ENCODE measurements around the gene COL8A1.
"Not testable (repeated sequence)": the region's sequence is repeated elsewhere in the genome, so short reads cannot be mapped to it uniquely, and the experiment has no call there.

The COL8A1 gene

DNA sequence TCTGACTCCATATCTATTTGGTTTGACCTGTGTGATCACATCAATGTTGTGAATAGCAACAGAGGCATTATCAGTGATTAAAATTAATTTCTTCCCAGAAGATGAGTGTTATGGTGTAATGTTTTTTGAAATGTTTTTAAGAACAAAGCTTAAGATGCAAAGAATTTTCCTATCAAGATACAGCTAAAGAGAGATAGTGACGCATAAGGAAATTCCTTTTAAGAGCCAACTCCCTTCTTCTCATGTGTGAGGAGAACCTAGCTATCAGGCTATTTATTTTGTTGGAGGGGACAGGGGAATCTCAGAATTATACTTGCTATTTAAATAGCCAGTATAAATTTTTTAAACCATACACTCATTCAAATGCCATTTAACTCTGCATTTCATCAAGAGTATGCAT, 71.3 kb downstream of the COL8A1 start:
- no peak for DNase-seq (ENCODE audit: low spot score)

GRCh38 chr3:99710094-99710493, 71.7 kb downstream of the COL8A1 start:
- DNase-seq (ENCODE audit: low spot score): no peak

- DNase-seq (ENCODE audit: low spot score): no peak
Observed at GRCh38 chr3:99711351-99711750, 73.0 kb downstream of the COL8A1 start.

GRCh38 chr3:99712291-99712954, 74.0 kb downstream of the COL8A1 start:
- no peak for DNase-seq (ENCODE audit: low spot score)

GRCh38 chr3:99713440-99713839, 75.0 kb downstream of the COL8A1 start:
- no peak for DNase-seq (ENCODE audit: low spot score)

DNA sequence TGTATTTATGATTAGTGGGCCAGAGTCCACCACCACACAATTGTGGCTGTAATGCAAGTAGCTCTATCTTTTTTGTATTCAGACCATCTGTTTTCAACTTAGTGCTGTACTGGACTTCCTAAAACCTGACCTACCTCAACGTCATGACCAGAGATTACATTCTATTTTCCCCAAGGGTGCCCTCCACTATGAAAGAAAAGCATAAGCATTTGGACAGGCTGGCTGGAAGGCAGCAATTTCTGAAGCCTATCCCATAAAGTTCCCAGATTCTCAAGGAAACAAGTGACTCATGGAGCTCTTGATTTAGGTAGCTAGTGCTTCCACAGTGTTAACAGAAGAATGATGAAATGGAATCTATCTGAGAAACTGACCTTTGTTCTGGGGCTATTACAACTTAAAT, 75.8 kb downstream of the COL8A1 start:
- no peak for DNase-seq (ENCODE audit: low spot score)

GRCh38 chr3:99714575-99714974, 76.2 kb downstream of the COL8A1 start:
- no peak for DNase-seq (ENCODE audit: low spot score)

- DNase-seq (ENCODE audit: low spot score): no peak
Observed at GRCh38 chr3:99716463-99716995, 78.1 kb downstream of the COL8A1 start.

DNA sequence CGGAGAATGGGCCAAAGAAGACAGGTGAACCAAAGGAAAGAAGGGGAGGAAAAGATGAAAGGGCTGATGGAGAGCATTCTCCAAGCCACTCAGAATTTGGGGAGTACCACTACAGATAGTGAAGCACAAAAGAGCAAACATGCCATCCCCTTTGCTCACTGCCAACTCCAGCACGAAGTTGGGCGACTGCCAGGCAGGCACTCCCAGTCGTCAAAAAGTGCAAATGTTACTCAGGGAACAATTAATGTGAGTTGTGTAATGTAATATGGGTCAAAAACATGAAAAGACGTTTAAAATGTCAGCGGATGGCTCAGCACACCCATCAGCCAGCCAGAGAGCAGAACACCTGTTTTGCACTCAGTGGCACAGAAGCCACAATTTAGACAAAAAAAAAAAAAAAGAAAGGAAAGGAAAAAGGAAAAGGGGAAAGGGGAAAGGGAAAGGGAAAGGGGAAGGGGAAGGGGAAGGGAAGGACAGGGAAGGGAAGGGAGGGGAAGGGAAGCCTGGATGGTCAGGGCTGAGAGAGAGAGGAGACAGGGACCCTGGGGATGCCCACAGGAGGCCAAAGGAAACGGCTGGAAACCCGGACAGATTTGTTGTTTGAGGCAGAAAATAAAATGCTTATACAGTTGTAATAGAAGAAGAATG, 82.7 kb downstream of the COL8A1 start:
- DNase-seq (ENCODE audit: low spot score): no peak

- no peak for DNase-seq (ENCODE audit: low spot score)
Observed at GRCh38 chr3:99721633-99722007, 83.2 kb downstream of the COL8A1 start.

DNA sequence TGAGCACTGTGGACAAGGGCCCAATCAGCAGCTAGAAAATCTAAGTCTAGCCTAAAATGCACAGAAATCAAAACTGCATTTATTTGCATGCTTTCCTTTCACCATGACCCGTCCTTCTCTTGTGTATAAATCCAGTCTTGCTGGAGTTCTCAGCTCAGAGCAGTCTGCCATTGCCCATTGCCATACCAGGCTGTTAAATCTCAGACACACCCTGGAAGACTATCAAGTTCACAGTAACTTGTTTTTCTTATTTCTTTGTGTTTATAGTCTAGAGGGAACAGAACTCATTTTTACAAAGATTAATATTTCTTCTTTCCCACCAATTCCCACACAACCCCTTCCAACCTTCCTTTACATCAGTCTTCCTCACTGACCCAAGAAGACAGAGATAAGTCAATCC, 85.9 kb downstream of the COL8A1 start:
- DNase-seq (ENCODE audit: low spot score): no peak

DNA sequence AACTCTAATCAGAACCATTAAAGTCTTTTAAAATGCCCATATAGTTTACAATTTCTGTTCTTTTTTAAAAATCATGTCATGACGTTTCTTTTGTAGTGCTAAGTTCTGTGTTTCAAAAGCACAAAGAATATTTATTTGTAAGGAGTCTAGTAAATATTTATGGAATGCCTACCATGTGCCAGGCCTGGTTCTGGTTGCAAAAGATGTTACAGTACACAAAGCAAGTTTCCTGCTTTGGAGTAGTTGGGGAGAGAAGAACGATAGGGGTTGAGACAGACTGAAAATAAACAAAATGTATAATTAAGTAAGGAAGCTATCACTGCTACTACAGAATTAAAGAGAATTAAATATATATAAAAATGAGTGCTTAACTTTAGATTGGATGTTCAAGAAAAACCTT, 92.5 kb downstream of the COL8A1 start:
- no peak for DNase-seq (ENCODE audit: low spot score)

GRCh38 chr3:99731499-99731898, 93.1 kb downstream of the COL8A1 start:
- DNase-seq (ENCODE audit: low spot score): no peak

DNA sequence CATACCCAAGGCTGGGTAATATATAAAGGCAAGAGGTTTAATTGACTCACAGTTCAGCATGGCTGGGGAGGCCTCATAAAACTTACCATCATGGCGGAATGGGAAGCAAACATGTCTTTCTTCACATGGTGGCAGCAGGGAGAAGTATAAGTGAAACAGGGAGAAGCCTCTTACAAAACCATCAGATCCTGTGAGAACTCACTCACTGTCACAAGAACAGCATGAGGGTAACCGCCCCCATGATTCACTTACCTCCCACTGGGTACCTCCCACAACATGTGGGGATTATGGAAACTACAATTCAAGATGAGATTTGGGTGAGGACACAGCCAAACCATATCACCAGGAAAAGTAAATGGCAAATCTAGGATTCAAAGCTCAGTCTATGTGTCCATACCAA, 102.0 kb downstream of the COL8A1 start:
- not testable (repeated sequence) for DNase-seq (ENCODE audit: low spot score)

DNA sequence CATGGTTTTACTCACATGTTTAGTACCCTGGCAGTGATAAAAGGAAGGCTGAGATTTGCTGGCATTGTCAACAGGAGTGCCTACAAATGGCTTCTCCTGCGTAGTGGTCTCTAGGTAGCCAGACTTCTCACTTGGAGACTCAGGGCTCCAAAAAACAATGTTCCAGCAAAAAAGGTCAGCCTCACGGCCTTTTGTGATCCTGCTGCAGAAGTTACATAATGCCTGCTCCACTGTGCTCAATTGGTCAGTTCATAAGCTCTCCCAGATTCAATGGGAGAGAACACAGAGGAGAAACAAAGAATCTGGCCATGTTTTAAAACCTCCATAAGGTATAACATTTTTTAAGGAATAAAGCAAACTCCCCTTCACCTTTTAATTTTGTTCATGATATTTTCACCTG, 103.2 kb downstream of the COL8A1 start:
- no peak for DNase-seq (ENCODE audit: low spot score)

DNA sequence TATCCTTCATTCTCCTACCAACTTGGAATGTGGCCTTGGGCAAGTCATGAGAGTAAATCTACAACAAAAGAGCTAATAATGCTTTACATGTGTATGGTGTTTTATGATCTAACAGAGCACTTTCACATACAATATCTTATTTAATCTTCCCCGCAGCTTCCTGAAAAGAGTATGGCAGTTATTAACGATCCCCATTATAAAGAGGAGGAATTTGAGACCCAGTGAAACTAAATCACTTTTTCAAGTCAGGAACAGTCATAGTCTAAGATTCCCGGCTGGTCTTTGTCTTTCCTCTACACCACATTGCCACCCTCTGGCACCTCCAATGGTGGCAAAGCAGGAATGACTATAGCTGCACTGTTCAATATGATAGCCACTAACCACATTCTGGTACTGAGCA, 109.5 kb downstream of the COL8A1 start:
- DNase-seq (ENCODE audit: low spot score): no peak

DNA sequence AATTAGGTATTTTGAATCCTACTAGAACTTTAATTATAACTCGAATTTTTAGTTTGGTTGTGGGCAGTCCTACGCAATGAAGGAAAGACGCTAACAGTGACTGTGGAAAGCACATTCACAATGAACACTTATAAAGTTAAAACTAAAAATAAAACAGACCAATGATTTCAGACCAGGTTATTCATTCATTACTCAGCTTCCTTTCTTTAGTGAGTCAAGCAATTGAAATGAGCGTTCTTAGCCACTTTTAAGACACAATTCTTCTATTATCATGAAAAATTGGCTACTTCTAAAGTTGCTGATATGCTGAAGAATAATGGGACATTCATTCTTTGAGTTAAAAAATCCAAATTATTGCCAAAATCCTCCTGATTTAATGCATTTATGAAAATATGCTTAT, 113.3 kb downstream of the COL8A1 start:
- no peak for DNase-seq (ENCODE audit: low spot score)

DNA sequence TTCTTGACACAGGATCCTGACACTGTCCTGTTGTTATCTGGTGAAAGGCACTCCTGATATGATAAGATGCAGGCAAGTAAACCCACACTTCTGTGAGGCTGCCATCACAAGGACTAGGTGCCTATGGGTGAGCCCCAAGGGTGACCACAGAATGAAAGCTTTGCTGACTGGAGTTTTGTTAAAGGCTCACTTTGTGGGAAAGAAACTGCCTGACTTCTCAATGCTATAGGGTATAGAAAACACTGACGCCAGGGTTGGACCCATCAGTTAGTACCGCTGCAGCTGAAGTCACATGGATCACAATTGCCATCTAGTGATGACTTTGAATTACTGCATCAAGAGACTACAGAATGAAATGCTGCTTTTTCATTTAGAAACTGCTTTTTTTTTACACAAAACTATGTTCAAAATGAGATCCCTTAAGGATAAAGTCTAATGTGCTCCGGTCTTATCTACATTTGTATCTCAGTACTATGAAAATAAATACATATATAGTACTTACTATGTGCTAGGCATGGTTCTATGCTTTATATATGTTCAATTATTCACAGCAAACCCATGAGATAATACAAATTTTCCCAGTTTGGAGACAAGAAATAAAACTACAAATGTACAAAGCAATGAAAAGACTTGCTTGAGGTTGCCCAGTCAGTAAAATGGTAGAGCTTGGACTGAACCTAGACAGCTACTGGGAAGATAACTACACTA, 115.0 kb downstream of the COL8A1 start:
- peak; percentile 52 for DNase-seq (ENCODE audit: low spot score)

DNA sequence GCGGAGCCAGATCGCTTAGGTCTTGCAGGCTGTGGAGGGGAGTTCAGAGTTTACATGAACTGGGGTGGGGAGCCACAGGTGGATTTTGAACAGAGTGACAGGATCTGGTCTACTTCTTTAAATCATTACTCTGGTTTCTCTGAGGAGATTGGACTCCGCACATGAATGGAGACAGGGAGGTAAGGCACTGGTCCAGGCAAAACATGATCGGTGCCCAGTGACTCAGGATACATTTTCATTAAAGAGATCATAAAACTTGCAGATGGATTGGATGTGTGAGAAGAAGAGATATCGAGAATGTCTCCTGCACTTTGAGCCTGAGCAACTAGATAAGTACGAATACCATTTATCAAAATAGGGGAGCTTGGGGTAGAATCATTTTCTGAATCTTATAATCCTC, 117.4 kb downstream of the COL8A1 start:
- no peak for DNase-seq (ENCODE audit: low spot score)

DNA sequence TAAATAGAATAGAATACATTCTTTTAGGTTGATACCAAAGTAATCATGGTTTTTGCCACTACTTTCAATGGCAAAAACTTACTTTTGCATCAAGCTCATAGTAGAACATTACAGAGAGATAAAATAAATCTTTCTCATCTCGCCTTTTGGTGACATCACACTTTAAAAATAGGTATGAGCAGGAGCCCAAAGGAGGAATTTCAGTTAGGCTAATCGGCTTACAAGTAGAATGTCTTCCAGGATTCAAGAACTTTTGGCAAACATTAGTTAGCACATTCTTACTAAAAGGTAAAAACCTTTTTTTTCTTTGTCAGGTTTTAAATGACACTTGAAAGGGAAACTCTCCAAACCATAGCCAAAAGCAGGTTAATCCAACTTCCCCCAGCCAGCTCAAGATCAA, 119.6 kb downstream of the COL8A1 start:
- DNase-seq (ENCODE audit: low spot score): no peak

- no peak for DNase-seq (ENCODE audit: low spot score)
Observed at GRCh38 chr3:99758502-99759177, 120.2 kb downstream of the COL8A1 start.

DNA sequence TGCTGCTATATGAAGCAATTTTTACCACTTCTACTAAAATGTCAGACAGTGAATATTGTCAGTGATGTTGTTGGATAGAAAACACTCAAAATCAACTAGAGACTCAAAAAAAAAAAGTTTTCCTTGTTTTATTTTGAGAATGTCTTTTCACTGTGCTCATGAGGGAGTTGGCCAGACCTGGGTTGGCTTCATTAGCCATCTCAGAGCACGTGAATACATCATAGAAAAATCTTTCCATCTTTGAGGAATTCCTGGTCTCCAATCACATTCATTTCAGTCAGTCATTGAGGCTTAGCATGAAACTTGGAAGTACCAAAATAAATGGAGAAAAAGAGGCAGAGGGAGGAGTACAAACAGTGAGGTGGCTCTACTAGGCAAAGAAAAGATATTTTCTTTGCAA, 121.6 kb downstream of the COL8A1 start:
- no peak for DNase-seq (ENCODE audit: low spot score)

DNA sequence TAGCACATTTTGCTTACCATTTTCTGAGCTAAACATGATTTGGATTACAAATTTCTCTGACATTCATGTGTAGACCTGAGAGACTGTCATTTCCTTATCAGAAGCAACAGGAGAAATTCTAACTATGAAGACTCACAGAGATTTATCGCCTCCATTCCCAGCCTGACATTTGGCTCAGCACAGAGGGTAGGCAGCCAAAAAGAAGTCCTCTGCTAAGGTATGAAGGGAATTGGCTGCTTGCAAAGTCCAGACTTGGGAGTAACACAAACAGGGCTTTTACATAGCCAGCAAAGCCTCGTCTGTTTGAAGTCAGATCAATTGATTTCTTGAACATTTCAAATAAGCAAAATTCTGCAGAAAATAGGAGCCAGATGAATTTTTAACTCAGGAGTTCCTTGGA, 122.2 kb downstream of the COL8A1 start:
- no peak for DNase-seq (ENCODE audit: low spot score)

Data from activated CD4-positive, alpha-beta T cell treated with anti-CD3 and anti-CD28 coated beads, Interleukin-2, Interleukin-4, amounts not matched to agents 100 ng/mL and 50 ng/mL, durations not matched to agents 16 hours and 8 hours (primary cell).